ENCODE measurements around the gene CYP1B1.

DNA sequence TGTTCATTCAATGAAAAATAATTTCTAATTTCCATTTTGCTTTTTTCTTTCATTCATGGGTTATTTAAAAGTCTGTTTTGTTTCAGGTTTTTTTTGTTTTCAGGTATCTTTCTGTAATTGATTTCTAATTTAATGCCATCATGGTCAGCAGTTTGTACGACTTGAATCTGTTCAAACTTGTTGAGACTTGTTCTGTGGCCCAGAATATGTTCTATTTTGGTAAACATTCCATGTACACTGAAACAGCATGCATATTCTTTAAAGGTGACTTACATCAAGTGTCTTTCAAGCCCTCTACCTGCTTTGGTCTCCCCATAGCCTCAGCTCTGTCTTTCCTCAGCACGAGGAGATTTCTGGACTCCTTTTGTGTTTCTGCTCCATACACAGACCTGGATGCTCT lies 49.1 kb downstream of the CYP1B1 start:
- TF ChIP-seq CTCF (IDR thresholded peaks at IDR 0.05) (no peak), EP300 (IDR thresholded peaks at IDR 0.05) (no peak)

All from ovary (tissue), 3 donors.